Gastrocnemius medialis (tissue), 4 donors: ENCODE data around the gene GULP1. TPM values are rescaled to one million over a fixed set of nuclear protein-coding genes. Genes with fewer than 3 reads are reported as not detected.

Source experiments
- ATAC-seq, 2 donors: fragments of 150-250 bp; one replicate each; pipeline ENCODE4 v1.9.1; 2016
- DNase-seq, 2 donors: peaks; one replicate each; pipeline ENCODE4 v3.0.0-alpha.2; 2019
- H3K27ac ChIP-seq, 4 donors: fragments of 200-600 bp; sonication (generic); 1 replicate in 1 of 4; 2 replicates in 3 of 4; pipeline ENCODE4 v1.5.1; 2016 to 2018; ENCODE audit warnings: mild to moderate bottlenecking in 2 of 4, moderate library complexity in 1 of 4
- H3K27me3 ChIP-seq, 3 donors: fragments of 200-600 bp; sonication (generic) in 2 of 3; 1 replicate in 1 of 3; 2 replicates in 2 of 3; pipeline versions ENCODE4 v1.5.1 to v1.6.0; 2016 to 2019; ENCODE audit warnings: mild to moderate bottlenecking in 1 of 3, moderate library complexity in 1 of 3
- H3K36me3 ChIP-seq, 2 donors: fragments of 200-600 bp; sonication (generic) in 1 of 2; one replicate each; pipeline ENCODE4 v1.5.1; 2017 to 2018
- H3K4me1 ChIP-seq, 2 donors: fragments of 200-600 bp; sonication (generic) in 1 of 2; one replicate each; pipeline ENCODE4 v1.5.1; 2016 to 2017; ENCODE audit warnings: mild to moderate bottlenecking in 2 of 2
- H3K4me3 ChIP-seq, 4 donors: fragments of 200-600 bp; sonication (generic) in 3 of 4; 1 replicate in 1 of 4; 2 replicates in 3 of 4; pipeline ENCODE4 v1.5.1; 2016 to 2019; ENCODE audit warnings: mild to moderate bottlenecking in 2 of 4
- H3K9me3 ChIP-seq, 3 donors: fragments of 200-600 bp; sonication (generic) in 2 of 3; 1 replicate in 1 of 3; 2 replicates in 2 of 3; pipeline ENCODE4 v1.5.1; 2016 to 2019
- CTCF ChIP-seq, 5 experiments: fragments of 450-650 bp in 3 of 5; fragments of 200-600 bp in 2 of 5; sonication (generic) in 2 of 5; IDR thresholded peaks in 4 of 5; conservative IDR thresholded peaks in 1 of 5; 1 replicate in 4 of 5; 2 replicates in 1 of 5; pipeline ENCODE4 v1.5.1; 2016 to 2019; ENCODE audit warnings: antibody characterized with exemption in 5 of 5, mild to moderate bottlenecking in 3 of 5, moderate library complexity in 3 of 5
- POLR2A ChIP-seq, 2 donors: fragments of 450-650 bp; IDR thresholded peaks; one replicate each; pipeline ENCODE4 v1.6.1; 2017; ENCODE audit warnings: antibody characterized with exemption in 2 of 2, mild to moderate bottlenecking in 2 of 2, moderate library complexity in 2 of 2
- in situ Hi-C, 4 donors: fragments of 200-750 bp; cut with MboI; loops; one replicate each; pipeline versions ENCODE4 v1.15.0 to v1.8.0; 2017; ENCODE audit warnings: low sequenced_read_pairs in 4 of 4
- intact Hi-C: fragments of 100-400 bp; cut with DNase I; formaldehyde crosslinking; loops from one replicate; pipeline ENCODE4 v1.15.1; 2023; ENCODE audit warnings: low total_unique reads
- total RNA-seq, 4 donors: library from RNA; depleted of rRNA; stranded (reverse); fragments of >200 nt; gene quantifications; one replicate each; pipeline versions ENCODE4 v1.1.0 to v1.2.3, GENCODE V29; 2016

Gene GULP1
- 10 to 100 TPM in 2 of 4 donors, 1 to 10 TPM in 2; 7.3 to 16.4 (median 12.1) TPM for total RNA-seq

- in situ Hi-C loops (no loop called here), intact Hi-C loops (loop anchor here (1.0 to 10.0 kb wide), 3 partner anchors 36 to 223 kb away; no protein-coding TSS in a partner anchor)
- no peaks in the 10 kb centered on the region for H3K9me3 ChIP-seq
- TF ChIP-seq CTCF (IDR thresholded peaks at IDR 0.05 in 4 of 5, conservative IDR thresholded peaks at IDR 0.05 in 1 of 5) (peak; percentile 35 to 75 (median 63)), POLR2A (IDR thresholded peaks at IDR 0.05) (peak; percentile 32 to 34)
- H3K27me3 ChIP-seq: no peaks in the 10 kb centered on the region
- H3K36me3 ChIP-seq: no peaks in the 10 kb centered on the region
- DNase-seq (peak; percentile 58 to 71), ATAC-seq (peak; percentile 79 to 80)
- peaks cover 20 to 28% of the 10 kb centered on the region in 2 donors for H3K4me1 ChIP-seq
- H3K4me3 ChIP-seq: peak within 1 kb of the TSS; percentile 79 to 85 (median 82)
- H3K27ac ChIP-seq: peak within 1 kb of the TSS; percentile 88 to 90 (median 89)
These were observed at the start of gene GULP1 for GRCh38 chr2:188291617-188292347. Gene GULP1, plus strand, starts transcription at chr2:188291874. Its CDS starts 185,829 bp downstream, at chr2:188477703.

- intact Hi-C loops: no loop called here
- H3K36me3 ChIP-seq: no peaks in the 10 kb centered on the region
- peaks cover 0 to under 1% (median 0%) of the 10 kb centered on the region in 3 donors for H3K9me3 ChIP-seq
- ATAC-seq (no peak), DNase-seq (no peak)
- H3K27ac ChIP-seq: no peak overlapping the region
- no peaks in the 10 kb centered on the region for H3K4me1 ChIP-seq
- TF ChIP-seq CTCF (IDR thresholded peaks at IDR 0.05 in 4 of 5, conservative IDR thresholded peaks at IDR 0.05 in 1 of 5) (no peak), POLR2A (IDR thresholded peaks at IDR 0.05) (no peak)
- no peak overlapping the region for H3K4me3 ChIP-seq
- H3K27me3 ChIP-seq: no peaks in the 10 kb centered on the region
- in situ Hi-C loops: no loop called here
These were observed 48.3 kb upstream of the GULP1 start for GRCh38 chr2:188243381-188243780.

GRCh38 chr2:188244383-188244782 is 47.3 kb upstream of the GULP1 start:
- intact Hi-C loops: no loop called here
- Histone ChIP-seq H3K27me3 (no peaks in the 10 kb centered on the region), H3K4me1 (no peaks in the 10 kb centered on the region), H3K36me3 (no peaks in the 10 kb centered on the region), H3K9me3 (no peaks in the 10 kb centered on the region), H3K4me3 (no peak overlapping the region), H3K27ac (no peak overlapping the region)
- ATAC-seq (no peak), DNase-seq (no peak)
- in situ Hi-C loops: no loop called here
- TF ChIP-seq CTCF (IDR thresholded peaks at IDR 0.05 in 4 of 5, conservative IDR thresholded peaks at IDR 0.05 in 1 of 5) (no peak), POLR2A (IDR thresholded peaks at IDR 0.05) (no peak)

- no peak for TF ChIP-seq POLR2A (IDR thresholded peaks at IDR 0.05)
- no peak for TF ChIP-seq CTCF (IDR thresholded peaks at IDR 0.05 in 4 of 5, conservative IDR thresholded peaks at IDR 0.05 in 1 of 5)
- in situ Hi-C loops (no loop called here), intact Hi-C loops (no loop called here)
- H3K36me3 ChIP-seq: no peaks in the 10 kb centered on the region
- H3K4me3 ChIP-seq: no peak overlapping the region
- no peak overlapping the region for H3K27ac ChIP-seq
- DNase-seq: no peak
- no peaks in the 10 kb centered on the region for H3K27me3 ChIP-seq
- no peak for ATAC-seq
- no peaks in the 10 kb centered on the region for H3K9me3 ChIP-seq
- H3K4me1 ChIP-seq: no peaks in the 10 kb centered on the region
These were observed 46.4 kb upstream of the GULP1 start for GRCh38 chr2:188245230-188245629.
